H1 (cell line): Measurements from ENCODE around the gene TRMT61A. TPM values are rescaled to one million over a fixed set of nuclear protein-coding genes. Genes with fewer than 3 reads are reported as not detected.

ENCODE experiments used
- CHD2 ChIP-seq: IDR thresholded peaks from 2 replicates; pipeline ENCODE4 v1.6.1; 2012; ENCODE audit warnings: low read length, improper control_type of control experiment
- EP300 ChIP-seq, 2 experiments: IDR thresholded peaks; 1 replicate in 1 of 2; 2 replicates in 1 of 2; pipeline ENCODE4 v1.6.1; 2011 to 2012; ENCODE audit warnings: low read depth in 2 of 2, low read length in 2 of 2, mild to moderate bottlenecking in 2 of 2, borderline replicate concordance in 1 of 2, inconsistent platforms in 1 of 2, moderate library complexity in 1 of 2
- polyA plus RNA-seq, 7 experiments: library from polyadenylated mRNA; depleted of rRNA in 3 of 7; stranded (reverse) in 5 of 7; unstranded in 2 of 7; fragments of >200 nt in 5 of 7; fragments of 200-250 nt in 2 of 7; gene quantifications; 1 replicate in 5 of 7; 2 replicates in 1 of 7; 4 replicates in 1 of 7; pipeline versions ENCODE4 v1.2.1 to v1.2.3, GENCODE V29; 2011 to 2013; ENCODE audit warnings: missing spikeins in 2 of 7, mixed read lengths in 2 of 7
- total RNA-seq: library from RNA; stranded (reverse); fragmentation: NEBNext Ultra II Directional; extraction: Animal tissue kit (Norgen Biotek cat#: 25700); gene quantifications from 2 replicates; pipeline ENCODE4 v1.2.1, GENCODE V29; 2021
- TF ChIP-seq, protein P1 (sequence below): IDR thresholded peaks from 2 replicates; pipeline ENCODE4 v1.6.1; 2011; ENCODE audit warnings: low read length, improper control_type of control experiment

The TRMT61A gene
- total and polyA plus RNA-seq, 2 of the 8 experiments (the other 6 are each of a cell fraction or from before 2014, with no cell fraction given) = 15.8 to 19.0 TPM

DNA sequence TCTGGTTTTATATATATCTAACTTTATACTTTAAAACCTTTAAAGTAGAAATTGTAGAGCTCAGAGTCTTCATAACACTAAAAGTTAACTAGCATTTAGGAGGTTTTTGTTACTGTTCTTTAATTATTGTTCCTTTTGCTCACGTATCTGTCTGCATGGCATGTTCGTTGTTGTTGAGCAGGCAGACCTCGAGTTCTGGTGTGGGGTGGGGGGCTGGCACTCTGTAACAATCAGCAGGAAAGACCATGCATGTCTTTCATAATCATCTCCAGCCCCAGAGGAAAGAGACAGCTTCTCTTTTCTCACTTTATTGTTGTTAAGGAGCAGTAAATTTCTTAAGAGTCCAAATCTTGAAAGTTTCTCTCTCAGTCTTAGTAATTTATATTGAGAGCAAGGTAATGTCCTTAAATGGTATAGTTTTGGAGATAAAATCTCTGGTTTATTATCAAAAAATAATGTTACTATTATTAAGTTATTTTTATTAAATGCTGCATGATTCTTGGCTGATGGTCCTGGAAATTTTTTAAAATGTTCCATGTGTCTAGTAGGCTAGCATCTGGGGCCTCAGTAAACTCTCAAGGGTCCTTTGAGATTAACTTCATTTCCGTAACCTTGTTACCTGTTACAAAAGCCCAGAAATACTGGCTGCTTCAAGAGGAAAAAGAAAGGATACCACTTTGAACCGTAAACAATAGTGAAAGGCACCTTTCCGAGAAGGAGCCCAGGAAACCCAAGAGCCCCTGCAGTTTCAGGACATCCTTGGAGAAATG lies 36.7 kb upstream of the TRMT61A start (continued):
- TF ChIP-seq, protein P1, sequence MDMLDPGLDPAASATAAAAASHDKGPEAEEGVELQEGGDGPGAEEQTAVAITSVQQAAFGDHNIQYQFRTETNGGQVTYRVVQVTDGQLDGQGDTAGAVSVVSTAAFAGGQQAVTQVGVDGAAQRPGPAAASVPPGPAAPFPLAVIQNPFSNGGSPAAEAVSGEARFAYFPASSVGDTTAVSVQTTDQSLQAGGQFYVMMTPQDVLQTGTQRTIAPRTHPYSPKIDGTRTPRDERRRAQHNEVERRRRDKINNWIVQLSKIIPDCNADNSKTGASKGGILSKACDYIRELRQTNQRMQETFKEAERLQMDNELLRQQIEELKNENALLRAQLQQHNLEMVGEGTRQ = no peak
- TF ChIP-seq CHD2 (no peak), EP300 (IDR thresholded peaks at IDR 0.05; ENCODE audit: borderline replicate concordance in 1 of 2, low read depth in 2 of 2, low read length in 2 of 2) (no peak)
- TF ChIP-seq, all 59 proteins: peak for 0
